OCI-LY3 (cell line): ENCODE data around the gene TSPAN11.

Experiments used
- EZH2phosphoT487 ChIP-seq: fragments of 200-600 bp; shearing (Covaris generic); IDR thresholded peaks from 2 replicates; pipeline ENCODE4 v1.6.1; 2018; ENCODE audit warnings: antibody characterized with exemption, mixed run types, low read depth
- TF ChIP-seq, protein P1 (sequence below): fragments of 200-600, 300-600 bp; sonication (generic); IDR thresholded peaks from 2 replicates; pipeline ENCODE4 v1.5.1; 2014; ENCODE audit warnings: antibody characterized with exemption, low read length, low read depth

GRCh38 chr12:30996255-30996654 is 69.7 kb downstream of the TSPAN11 start:
- TF ChIP-seq, protein P1, sequence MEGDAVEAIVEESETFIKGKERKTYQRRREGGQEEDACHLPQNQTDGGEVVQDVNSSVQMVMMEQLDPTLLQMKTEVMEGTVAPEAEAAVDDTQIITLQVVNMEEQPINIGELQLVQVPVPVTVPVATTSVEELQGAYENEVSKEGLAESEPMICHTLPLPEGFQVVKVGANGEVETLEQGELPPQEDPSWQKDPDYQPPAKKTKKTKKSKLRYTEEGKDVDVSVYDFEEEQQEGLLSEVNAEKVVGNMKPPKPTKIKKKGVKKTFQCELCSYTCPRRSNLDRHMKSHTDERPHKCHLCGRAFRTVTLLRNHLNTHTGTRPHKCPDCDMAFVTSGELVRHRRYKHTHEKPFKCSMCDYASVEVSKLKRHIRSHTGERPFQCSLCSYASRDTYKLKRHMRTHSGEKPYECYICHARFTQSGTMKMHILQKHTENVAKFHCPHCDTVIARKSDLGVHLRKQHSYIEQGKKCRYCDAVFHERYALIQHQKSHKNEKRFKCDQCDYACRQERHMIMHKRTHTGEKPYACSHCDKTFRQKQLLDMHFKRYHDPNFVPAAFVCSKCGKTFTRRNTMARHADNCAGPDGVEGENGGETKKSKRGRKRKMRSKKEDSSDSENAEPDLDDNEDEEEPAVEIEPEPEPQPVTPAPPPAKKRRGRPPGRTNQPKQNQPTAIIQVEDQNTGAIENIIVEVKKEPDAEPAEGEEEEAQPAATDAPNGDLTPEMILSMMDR, result no peak
- TF ChIP-seq EZH2phosphoT487, result no peak
